UCSD-AML1 (cell line): ENCODE data around the gene TIMM17B.

ENCODE experiments used
- DNase-seq: peaks from one replicate; lab custom pipeline; 2025; ENCODE audit not compliant: unreplicated experiment; lab: John Stamatoyannopoulos, UW

The TIMM17B gene

GRCh38 chrX:48897625-48898306, at the start of gene TIMM17B, which contains the start of gene PQBP1:
TIMM17B (minus strand) TSS chrX:48897768; CDS start chrX:48897749, 19 bp downstream.
PQBP1 (plus strand) TSS chrX:48897930; CDS start chrX:48898510, 580 bp downstream.
- peak; percentile 88 for DNase-seq

DNA sequence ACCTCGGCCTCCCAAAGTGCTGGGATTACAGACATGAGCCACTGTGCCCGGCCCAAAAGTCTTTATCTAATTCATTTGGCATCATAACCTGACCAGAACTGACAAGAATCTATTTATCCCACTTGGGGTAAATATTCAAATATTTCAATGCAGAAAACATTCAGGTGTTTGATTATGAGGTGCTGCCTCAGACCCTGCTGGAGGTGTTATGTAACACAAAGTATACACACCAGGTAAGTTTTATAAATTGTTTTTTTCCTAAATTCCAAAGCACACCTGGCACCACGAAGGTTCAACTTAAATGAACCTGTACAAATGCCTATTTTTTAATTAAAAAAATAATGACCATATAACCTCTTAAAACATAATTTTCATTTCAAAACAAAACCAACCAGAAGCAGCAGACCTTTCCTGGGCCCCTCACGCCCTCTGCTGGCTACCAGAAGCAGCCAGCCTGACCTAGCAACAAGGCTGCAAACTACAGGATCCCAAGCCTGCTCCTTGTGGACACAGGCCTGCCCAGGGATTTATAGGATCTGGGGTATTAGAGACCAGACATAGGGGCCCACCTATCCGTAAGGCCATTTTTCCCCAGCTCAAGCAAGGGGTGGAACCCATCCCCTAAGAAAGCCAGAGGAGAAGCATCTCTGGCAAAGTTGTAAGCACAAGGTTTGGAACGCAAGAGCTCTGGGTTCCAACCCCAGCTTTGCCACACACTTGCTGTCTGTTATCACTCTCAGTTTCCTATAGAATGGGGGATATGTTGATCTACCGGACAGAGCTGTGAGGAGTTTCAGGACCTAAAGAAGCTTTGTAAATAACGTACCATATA, 48.2 kb upstream of the TIMM17B start:
- DNase-seq: peak; percentile 53

DNA sequence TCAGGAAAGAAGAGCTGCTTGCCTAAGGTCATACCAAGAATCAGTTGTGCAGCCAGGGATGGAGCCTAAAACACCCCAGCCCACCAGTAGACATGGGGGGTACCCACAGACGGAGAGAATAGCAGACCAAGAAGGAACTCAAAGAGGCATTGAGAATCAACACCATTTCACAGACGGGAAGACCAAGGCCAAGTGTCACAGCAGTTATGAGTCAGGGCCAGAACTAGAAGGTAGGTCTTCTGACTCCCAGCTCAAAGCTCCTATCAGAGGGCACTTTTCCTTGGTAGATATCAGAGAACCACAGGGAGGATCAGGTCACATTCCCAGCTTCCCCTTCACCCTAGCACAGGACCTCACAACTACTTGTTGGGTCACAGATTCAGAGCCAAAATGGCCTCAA, 45.3 kb upstream of the TIMM17B start:
- no peak for DNase-seq

DNA sequence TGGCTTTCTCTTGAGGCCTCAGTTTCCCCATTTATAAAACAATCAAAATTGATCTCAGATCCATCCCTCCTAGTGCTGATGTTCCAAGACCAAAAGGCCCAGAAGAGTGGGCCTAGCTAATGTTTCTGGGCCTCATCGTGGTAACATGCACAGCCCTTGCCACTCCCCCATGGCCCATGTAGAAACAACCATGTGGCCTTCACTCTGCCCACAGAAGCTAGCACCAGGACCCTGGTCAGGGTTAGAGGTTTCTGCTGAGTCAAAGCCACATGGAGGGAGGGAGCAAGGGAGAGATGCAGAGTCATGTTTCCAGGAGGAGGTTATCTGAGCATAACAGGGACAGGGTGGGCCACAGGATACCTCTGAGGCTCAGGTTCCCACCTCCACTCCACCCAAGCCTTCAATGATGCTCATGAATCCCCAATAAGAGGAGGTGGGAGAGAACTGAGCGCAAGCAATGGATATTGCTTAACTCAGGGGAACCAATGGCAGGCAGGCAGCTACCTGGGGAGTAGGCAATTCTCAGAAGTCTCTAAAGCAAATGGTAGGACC, 42.9 kb upstream of the TIMM17B start:
- DNase-seq: peak; percentile 37

DNA sequence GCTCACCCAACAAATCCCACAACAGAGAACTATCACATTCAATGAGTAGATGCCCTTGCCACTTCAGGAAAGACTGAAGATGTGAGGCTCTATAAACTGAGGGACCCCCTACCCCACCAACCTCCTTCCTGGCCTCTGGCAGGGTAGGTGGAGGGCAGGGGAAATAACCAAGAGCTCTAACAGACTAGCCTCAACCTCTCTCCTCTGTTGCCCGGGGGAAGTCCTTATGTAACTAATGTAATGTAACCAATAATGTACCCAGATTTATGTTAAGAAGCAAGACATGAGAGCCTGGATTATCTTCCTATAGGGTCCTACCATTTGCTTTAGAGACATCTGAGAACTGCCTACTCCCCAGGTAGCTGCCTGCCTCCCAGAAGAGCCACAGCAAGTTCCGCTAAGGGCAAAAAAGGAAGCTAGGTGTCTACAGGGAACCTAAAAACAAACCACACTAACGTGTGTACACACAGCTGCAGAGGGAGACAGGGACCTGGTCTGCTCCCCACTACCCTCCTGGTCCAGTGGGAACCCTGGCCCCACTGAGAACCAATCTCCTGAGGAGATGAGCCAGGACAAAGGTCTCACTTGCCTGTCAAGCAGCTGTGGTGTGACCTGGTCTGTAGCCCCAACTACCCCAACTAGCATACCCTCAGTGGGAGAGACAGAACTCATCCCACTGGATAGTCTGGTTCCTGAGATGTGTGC, 42.1 kb upstream of the TIMM17B start:
- DNase-seq: no peak

DNA sequence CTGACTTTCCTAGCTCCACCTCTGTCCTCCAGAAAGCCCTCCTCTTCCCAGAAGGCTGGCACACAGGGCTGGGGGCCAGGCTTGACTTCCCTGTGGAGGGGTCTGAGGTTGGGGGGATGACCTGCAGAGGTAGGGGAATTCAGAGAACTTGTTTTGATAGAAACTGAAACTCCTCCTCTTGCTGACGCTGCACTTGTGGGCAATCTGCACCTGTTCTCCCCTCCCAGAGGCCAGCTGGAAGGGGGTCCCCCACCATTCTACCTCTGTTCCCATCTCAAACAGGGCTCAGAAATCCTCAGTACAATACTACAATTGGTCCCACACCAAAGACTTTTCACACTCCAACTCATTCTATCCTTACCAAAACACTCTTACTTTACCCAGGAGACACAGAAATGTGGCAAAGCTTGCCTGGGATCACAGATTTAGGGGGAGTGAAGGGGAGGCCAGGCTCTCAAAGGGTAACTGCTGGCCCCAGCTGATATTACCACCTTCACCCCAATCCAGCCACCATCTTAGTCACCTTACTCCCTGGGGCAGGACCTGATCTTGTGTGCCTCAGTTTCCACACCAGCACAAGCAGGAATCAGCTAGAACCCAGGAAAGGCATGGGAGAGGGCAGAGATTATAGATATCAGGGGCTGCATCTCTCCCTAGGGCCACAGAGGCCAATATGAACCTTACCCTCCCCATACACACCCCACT, 41.3 kb upstream of the TIMM17B start:
- no peak for DNase-seq

- DNase-seq: peak; percentile 91
These were observed 39.7 kb upstream of the TIMM17B start for GRCh38 chrX:48937054-48937907.

GRCh38 chrX:48936429-48937053, 39.0 kb upstream of the TIMM17B start:
- DNase-seq: no peak

DNA sequence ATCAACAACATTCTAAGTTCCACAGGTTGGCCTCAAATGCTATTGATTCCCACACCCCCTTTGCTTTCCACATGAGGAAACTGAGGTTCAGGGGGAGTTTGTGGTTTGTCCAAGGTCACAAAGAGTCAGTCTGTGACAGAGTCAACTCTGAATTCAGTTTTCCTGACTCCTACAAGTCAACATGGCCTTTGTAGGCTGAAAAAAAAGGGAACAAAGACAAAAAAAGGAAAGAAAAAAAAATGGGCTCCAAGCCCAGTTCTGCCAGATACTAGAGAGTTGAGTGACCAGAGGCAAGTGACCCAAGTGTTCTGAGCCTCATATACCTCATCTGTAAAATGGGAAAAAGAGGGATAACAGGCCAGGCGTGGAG, 37.7 kb upstream of the TIMM17B start:
- DNase-seq: no peak

- no peak for DNase-seq
These were observed 37.2 kb upstream of the TIMM17B start for GRCh38 chrX:48934581-48935300.

DNA sequence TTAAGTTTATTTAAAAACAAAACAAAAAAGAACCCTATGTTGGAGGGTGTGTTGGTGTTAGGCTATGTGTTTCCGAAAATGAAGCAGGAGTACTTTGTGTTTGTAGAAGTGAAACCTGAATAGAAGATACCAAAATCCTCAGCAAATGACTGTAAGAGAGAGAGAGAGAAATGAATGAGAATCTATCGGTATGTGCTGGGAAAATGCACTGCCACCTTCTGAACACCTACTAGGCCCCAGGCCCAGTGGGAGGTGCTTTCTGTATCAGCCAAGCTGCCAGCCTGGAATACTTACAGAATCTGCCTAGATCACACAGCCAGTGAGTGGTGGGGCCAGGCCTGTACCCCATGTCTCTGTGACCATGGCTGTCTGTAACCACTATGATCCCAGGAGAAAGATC, 36.2 kb upstream of the TIMM17B start:
- DNase-seq: no peak

- DNase-seq: no peak
These were observed 30.3 kb upstream of the TIMM17B start for GRCh38 chrX:48927736-48928382.

- DNase-seq: no peak
These were observed 29.6 kb upstream of the TIMM17B start for GRCh38 chrX:48927123-48927522.

DNA sequence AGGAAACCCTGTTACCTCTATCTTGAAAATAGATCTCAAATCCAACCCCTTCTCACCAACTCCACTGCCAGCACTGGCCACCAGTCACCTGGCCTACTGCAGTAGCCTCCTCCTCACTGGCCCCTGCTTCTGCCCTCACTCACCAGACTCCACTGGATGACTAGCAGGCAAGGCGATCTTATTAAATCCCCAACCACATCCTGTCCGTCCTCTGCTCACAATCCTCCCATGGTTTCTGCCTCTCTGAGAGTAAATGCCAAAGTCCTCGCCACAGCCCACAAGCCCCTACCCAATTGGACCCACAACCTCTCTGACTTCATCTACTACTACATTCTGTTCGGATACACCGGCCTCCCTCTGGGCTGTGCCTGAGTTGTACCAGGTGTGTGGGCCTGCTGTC, 26.7 kb upstream of the TIMM17B start:
- no peak for DNase-seq

DNA sequence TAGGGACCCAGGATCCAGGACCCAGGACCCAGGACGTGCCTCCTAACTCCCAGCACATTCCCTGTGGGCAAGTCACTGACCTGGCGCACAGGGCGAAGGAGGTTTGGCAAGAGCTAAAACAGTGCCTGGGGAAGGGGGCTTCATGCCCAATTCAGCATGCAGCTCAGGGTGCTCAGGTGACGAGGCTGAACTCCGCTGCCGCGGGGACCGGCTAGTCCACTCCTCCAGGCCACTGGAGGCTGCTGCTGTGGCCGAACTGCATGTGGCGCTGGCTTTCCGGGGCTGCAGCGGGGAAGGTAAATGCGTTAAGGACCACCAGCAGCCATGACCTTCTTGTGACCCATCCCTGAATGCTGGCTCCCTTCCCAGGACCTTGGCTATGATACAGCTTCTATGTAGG, 26.2 kb upstream of the TIMM17B start:
- DNase-seq: no peak

GRCh38 chrX:48920718-48921104, 23.1 kb upstream of the TIMM17B start:
- no peak for DNase-seq

GRCh38 chrX:48919947-48920717, 22.6 kb upstream of the TIMM17B start:
- no peak for DNase-seq
